ENCODE results near the gene NAT16. TPM values are rescaled to one million over a fixed set of nuclear protein-coding genes. Genes with fewer than 3 reads are reported as not detected.
A peak's percentile ranks its signal among the peaks of the same experiment; 100 is the strongest.
"Not testable (repeated sequence)": the region's sequence is repeated elsewhere in the genome, so short reads cannot be mapped to it uniquely, and the experiment has no call there.

Gene NAT16
- total RNA-seq, 4 donors from 2014 or later: not detected

DNA sequence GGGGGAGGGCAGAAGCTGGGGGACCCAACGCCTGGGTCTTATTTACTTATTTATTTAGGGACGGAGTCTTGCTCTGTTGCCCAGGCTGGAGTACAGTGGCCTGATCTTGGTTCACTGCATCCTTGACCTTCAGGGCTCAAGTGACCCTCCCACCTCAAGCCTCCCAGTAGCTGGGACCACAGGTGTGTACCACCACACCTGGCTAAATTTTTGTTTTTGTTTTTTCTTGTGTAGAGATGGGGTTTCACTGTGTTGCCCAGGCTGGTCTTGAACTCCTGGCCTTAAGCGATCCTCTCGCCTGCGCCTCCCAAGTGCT is 22.5 kb upstream of the NAT16 start:
- Histone ChIP-seq H3K27ac (no peak overlapping the region), H3K4me1 (peaks cover 0 to 7% of the 10 kb centered on the region in 2 donors), H3K9me3 (no peaks in the 10 kb centered on the region), H3K36me3 (peaks cover 0 to 4% of the 10 kb centered on the region in 2 donors), H3K4me3 (no peak overlapping the region), H3K27me3 (peaks cover 37 to 46% (median 43%) of the 10 kb centered on the region in 3 donors)
- ATAC-seq (no peak), DNase-seq (no peak)
- TF ChIP-seq POLR2A (IDR thresholded peaks at IDR 0.05): no peak
- TF ChIP-seq, protein P1, sequence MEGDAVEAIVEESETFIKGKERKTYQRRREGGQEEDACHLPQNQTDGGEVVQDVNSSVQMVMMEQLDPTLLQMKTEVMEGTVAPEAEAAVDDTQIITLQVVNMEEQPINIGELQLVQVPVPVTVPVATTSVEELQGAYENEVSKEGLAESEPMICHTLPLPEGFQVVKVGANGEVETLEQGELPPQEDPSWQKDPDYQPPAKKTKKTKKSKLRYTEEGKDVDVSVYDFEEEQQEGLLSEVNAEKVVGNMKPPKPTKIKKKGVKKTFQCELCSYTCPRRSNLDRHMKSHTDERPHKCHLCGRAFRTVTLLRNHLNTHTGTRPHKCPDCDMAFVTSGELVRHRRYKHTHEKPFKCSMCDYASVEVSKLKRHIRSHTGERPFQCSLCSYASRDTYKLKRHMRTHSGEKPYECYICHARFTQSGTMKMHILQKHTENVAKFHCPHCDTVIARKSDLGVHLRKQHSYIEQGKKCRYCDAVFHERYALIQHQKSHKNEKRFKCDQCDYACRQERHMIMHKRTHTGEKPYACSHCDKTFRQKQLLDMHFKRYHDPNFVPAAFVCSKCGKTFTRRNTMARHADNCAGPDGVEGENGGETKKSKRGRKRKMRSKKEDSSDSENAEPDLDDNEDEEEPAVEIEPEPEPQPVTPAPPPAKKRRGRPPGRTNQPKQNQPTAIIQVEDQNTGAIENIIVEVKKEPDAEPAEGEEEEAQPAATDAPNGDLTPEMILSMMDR (IDR thresholded peaks at IDR 0.05 in 4 of 5, conservative IDR thresholded peaks at IDR 0.05 in 1 of 5): no peak
- in situ Hi-C loops (cut with MboI; ENCODE audit: low sequenced_read_pairs in 4 of 4): no loop called here
- intact Hi-C loops (cut with DNase I; ENCODE audit: low total_unique reads): no loop called here

DNA sequence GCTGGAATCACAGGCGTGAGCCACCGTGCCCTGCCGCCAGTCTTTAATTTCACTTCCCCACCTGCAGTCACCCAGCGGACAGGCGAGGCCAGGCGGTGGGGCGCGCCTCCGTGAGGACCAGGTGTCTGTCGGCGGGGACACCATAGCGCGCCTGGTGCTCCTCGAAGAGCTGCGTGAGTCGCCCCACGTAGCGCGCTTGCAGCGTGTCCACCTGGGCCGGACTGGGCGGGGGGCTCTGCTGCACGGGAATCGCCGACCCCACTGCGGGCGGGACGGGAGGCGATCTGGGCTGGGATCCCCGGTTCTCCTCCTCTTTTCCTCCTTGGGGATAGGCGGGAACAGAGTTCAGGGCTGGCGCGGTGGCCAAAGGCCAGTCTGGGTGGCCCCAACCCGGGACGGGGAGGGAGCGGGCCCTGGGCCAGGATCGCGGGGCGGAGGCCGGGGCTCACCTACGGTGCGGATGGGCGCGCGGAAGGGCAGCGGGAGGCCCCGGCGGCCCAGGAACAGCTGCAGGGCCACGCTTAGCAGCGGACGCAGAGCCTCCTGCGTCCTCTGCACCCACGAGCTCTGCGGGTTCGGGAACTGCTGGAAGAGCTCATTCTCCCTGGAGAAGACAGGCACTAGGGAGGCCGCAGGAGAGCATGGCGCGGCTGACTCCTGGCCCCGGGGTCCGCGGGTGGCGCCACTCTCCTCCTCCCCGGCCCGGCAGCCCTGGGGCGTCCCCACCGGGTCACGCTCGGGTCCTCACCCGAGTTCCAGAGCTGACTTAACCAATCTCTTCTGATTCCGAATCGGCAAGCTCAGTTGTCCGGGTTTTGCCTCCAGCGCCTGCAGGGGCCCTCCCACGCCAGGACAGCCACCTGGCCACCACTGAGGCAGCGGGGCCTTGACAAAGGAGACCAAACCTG is 21.9 kb upstream of the NAT16 start:
- H3K4me3 ChIP-seq: peak overlapping the region in 2 of 4 donors; percentile 6 to 28
- H3K36me3 ChIP-seq: peaks cover 0 to 4% of the 10 kb centered on the region in 2 donors
- H3K4me1 ChIP-seq: peaks cover 0 to 7% of the 10 kb centered on the region in 2 donors
- in situ Hi-C loops (cut with MboI; ENCODE audit: low sequenced_read_pairs in 4 of 4) (no loop called here), intact Hi-C loops (cut with DNase I; ENCODE audit: low total_unique reads) (no loop called here)
- no peaks in the 10 kb centered on the region for H3K9me3 ChIP-seq
- H3K27ac ChIP-seq: no peak overlapping the region
- TF ChIP-seq, protein P1 (IDR thresholded peaks at IDR 0.05 in 4 of 5, conservative IDR thresholded peaks at IDR 0.05 in 1 of 5): no peak
- TF ChIP-seq POLR2A (IDR thresholded peaks at IDR 0.05): no peak
- ATAC-seq (no peak), DNase-seq (no peak)
- H3K27me3 ChIP-seq: peaks cover 37 to 46% (median 44%) of the 10 kb centered on the region in 3 donors

DNA sequence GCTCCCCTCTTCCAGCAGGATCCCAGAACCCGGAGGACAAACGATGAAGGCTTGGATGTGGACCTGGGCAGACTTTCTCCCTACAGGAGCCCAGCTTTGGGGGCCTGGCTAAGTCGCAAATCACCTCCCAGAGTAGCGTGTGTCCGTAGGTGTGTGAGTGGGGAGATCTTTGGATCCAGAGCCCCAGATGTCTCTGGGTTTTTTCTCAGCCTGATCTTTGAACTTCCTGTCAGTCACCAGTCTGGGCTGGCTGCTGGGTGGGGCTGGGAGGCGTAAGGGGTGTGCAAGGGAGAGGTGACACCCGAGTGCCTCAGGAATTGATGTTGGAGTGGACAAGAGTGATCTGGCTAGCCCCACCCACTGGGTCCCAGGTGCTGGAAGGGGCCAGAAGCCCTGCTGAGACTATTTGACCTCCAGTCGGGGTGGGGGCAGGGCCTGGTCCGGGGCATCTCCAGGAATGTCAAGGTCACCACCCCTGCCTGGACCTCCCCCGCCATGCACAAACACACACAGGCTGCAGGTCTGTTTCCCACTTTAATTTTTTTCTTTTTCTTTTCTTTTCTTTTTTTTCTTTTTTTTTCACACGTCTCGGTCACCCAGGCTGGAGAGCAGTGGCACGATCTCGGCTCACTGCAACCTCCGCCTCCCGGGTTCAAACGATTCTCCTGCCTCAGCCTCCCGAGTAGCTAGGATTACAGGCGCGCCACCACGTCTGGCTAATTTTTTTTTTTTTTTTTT is 20.9 kb upstream of the NAT16 start, which contains the start of gene MOGAT3:
Gene MOGAT3, minus strand, starts transcription at position 175 of the 738 bp plus-strand sequence. CDS start 182 bp downstream, outside the sequence.
- peaks cover 0 to 7% of the 10 kb centered on the region in 2 donors for H3K4me1 ChIP-seq
- intact Hi-C loops (cut with DNase I; ENCODE audit: low total_unique reads): no loop called here
- no peak for DNase-seq
- TF ChIP-seq, protein P1 (IDR thresholded peaks at IDR 0.05 in 4 of 5, conservative IDR thresholded peaks at IDR 0.05 in 1 of 5): no peak
- no peak for TF ChIP-seq POLR2A (IDR thresholded peaks at IDR 0.05)
- H3K9me3 ChIP-seq: no peaks in the 10 kb centered on the region
- ATAC-seq: no peak
- in situ Hi-C loops (cut with MboI; ENCODE audit: low sequenced_read_pairs in 4 of 4): no loop called here
- peaks cover 37 to 48% (median 44%) of the 10 kb centered on the region in 3 donors for H3K27me3 ChIP-seq
- H3K36me3 ChIP-seq: no peaks in the 10 kb centered on the region
- H3K4me3 ChIP-seq: peak within 1 kb of the TSS in 2 of 4 donors; percentile 6 to 28
- no peak within 1 kb of the TSS for H3K27ac ChIP-seq

DNA sequence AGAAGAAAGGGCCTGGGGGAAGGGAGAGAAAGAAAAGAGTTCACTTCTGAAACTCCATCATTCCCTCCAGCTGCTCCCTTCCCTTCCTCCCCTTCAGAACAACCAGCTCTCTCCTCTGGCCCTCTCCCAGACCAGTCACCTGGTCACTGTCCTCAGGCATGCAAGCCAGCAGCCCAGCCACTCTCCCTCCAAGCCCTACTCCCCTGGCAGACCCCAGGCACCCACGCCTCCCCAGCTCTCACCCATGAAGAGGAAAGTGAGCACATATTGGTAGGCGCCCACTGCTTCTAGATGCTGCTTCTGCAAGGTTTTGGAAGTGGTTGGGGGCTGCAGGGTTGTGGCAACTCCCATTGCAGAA is 20.4 kb upstream of the NAT16 start:
- ATAC-seq (no peak), DNase-seq (no peak)
- Histone ChIP-seq H3K4me1 (peaks cover 0 to 7% of the 10 kb centered on the region in 2 donors), H3K27me3 (peaks cover 41 to 48% (median 44%) of the 10 kb centered on the region in 3 donors), H3K36me3 (no peaks in the 10 kb centered on the region), H3K9me3 (no peaks in the 10 kb centered on the region), H3K27ac (no peak overlapping the region), H3K4me3 (no peak overlapping the region)
- intact Hi-C loops (cut with DNase I; ENCODE audit: low total_unique reads): no loop called here
- in situ Hi-C loops (cut with MboI; ENCODE audit: low sequenced_read_pairs in 4 of 4): no loop called here
- no peak for TF ChIP-seq POLR2A (IDR thresholded peaks at IDR 0.05)
- TF ChIP-seq, protein P1 (IDR thresholded peaks at IDR 0.05 in 4 of 5, conservative IDR thresholded peaks at IDR 0.05 in 1 of 5): no peak

DNA sequence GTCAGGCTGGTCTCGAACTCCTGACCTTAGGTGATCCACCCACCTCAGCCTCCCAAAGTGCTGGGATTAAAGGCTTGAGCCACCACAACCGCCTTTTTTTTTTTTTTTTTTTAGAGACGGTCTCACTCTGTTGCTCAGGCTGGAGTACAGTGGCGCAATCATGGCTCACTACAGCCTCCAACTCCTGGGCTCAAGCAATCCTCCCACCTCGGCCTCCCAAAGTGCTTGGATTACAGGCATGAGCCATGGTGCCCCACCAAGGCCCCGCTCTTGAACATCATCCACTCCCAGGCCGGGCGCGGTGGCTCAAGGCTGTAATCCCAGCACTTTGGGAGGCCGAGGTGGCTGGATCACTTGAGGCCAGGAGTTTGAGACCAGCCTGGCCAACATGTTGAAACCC is 19.4 kb upstream of the NAT16 start:
- H3K27ac ChIP-seq; ATAC-seq; H3K9me3 ChIP-seq; intact Hi-C loops (cut with DNase I; ENCODE audit: low total_unique reads); H3K36me3 ChIP-seq; H3K4me1 ChIP-seq; H3K4me3 ChIP-seq; DNase-seq: not testable (repeated sequence)
- in situ Hi-C loops (cut with MboI; ENCODE audit: low sequenced_read_pairs in 4 of 4): loop anchor here in 1 of 4 donors (10.0 kb wide), 1 partner anchor 75 kb away; no protein-coding TSS in a partner anchor
- peaks cover 42 to 45% (median 44%) of the 10 kb centered on the region in 3 donors for H3K27me3 ChIP-seq

All from gastrocnemius medialis (tissue), 4 donors.